Erythroblast (primary cell): Measurements from ENCODE around the gene KCNIP4.

Experiments used
- GATA1 ChIP-seq: IDR thresholded peaks from 2 replicates; pipeline ENCODE4 v1.6.1; 2011; ENCODE audit warnings: low read depth, mild to moderate bottlenecking, control low read depth, low read length, moderate library complexity
- POLR2A ChIP-seq: IDR thresholded peaks from 2 replicates; pipeline ENCODE4 v1.6.1; 2011; ENCODE audit warnings: mild to moderate bottlenecking, low read length

GRCh38 chr4:21960793-21961192 lies 12.2 kb upstream of the KCNIP4 start:
- TF ChIP-seq POLR2A (no peak), GATA1 (no peak)
